ENCODE data around the gene SLAMF6. TPM values are rescaled to one million over a fixed set of nuclear protein-coding genes. Genes with fewer than 3 reads are reported as not detected.

SLAMF6 gene
- total and polyA plus RNA-seq, 4 donors = 0.76 to 1.2 (median 0.92) TPM

DNA sequence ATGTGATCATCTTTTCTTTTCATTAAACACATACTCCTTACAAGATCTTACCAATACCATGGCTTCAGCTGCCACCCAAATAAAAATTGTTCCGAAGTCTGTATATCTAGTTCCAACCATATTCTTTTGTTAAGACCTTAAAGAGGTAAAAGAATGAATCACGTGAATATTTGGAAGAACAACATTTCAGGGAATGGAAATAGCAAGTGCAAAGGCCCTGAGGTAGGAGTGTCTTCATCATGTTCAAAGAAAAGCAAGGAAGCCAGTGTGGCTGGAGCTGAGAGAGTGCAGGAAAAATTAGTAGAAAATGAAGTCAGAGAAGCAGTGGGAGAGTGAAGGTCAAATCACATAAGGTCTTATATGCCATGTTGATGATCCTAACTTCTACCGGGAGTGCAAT lies 50.9 kb downstream of the SLAMF6 start:
- TF ChIP-seq HNF4G (IDR thresholded peaks at IDR 0.05) = no peak
- no peak overlapping the region for H3K4me3 ChIP-seq (ENCODE audit: low read depth in 1 of 3, low read length in 3 of 3)
- H3K4me1 ChIP-seq (ENCODE audit: control insufficient read depth in 4 of 4, insufficient read depth in 4 of 4, low read length in 3 of 4) = no peaks in the 10 kb centered on the region
- no peak overlapping the region for H3K9ac ChIP-seq (ENCODE audit: low read depth in 1 of 2, low read length in 2 of 2)
- no peak for DNase-seq (ENCODE audit: low spot score)
- no peaks in the 10 kb centered on the region for H3K9me3 ChIP-seq (ENCODE audit: control insufficient read depth in 4 of 4, low read length in 3 of 4)
- no peaks in the 10 kb centered on the region for H3K27me3 ChIP-seq (ENCODE audit: control insufficient read depth in 4 of 4, insufficient read depth in 4 of 4, low read length in 3 of 4)
- no peaks in the 10 kb centered on the region for H3K36me3 ChIP-seq (ENCODE audit: control insufficient read depth in 4 of 4, insufficient read depth in 3 of 4, low read depth in 1 of 4, low read length in 3 of 4)
- no peak overlapping the region for H3K27ac ChIP-seq (ENCODE audit: low read depth in 1 of 2, low read length in 2 of 2)
- WGBS = 85% methylated on average over 3 of the region's 3 CpGs

DNA sequence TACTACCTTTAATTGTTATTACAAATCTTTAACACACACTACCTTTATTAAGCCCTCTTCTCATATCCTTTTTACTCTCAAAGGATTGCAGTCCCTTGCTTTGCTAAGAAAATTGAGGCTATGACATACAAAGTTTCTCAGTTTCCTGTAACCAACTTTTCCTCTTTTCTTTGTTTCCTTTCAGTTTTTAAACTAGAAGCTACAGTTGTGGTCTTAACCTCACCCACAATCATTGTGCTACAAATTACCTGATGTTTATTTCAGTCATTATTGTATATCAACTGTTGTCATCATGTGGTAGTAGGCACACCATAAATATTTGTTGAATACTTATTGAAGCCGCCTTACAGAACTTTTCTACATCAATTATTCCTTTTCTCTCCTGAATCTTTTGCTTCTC lies 51.8 kb downstream of the SLAMF6 start:
- H3K27me3 ChIP-seq (ENCODE audit: control insufficient read depth in 4 of 4, insufficient read depth in 4 of 4, low read length in 3 of 4) = no peaks in the 10 kb centered on the region
- TF ChIP-seq HNF4G (IDR thresholded peaks at IDR 0.05) (no peak), NR2F2 (IDR thresholded peaks at IDR 0.05) (no peak), HNF4A (conservative IDR thresholded peaks at IDR 0.05) (no peak), GABPA (IDR thresholded peaks at IDR 0.05 in 1 of 2, conservative IDR thresholded peaks at IDR 0.05 in 1 of 2) (no peak), RXRA (IDR thresholded peaks at IDR 0.05) (no peak), JUND (IDR thresholded peaks at IDR 0.05) (no peak), FOXA2 (IDR thresholded peaks at IDR 0.05) (no peak), EGR1 (IDR thresholded peaks at IDR 0.05; ENCODE audit: low read depth in 2 of 2) (no peak), FOXA1 (IDR thresholded peaks at IDR 0.05) (no peak), YY1 (IDR thresholded peaks at IDR 0.05) (no peak), SP1 (IDR thresholded peaks at IDR 0.05) (no peak), TAF1 (conservative IDR thresholded peaks at IDR 0.05) (no peak), RAD21 (IDR thresholded peaks at IDR 0.05) (no peak)
- TF ChIP-seq, protein P1, sequence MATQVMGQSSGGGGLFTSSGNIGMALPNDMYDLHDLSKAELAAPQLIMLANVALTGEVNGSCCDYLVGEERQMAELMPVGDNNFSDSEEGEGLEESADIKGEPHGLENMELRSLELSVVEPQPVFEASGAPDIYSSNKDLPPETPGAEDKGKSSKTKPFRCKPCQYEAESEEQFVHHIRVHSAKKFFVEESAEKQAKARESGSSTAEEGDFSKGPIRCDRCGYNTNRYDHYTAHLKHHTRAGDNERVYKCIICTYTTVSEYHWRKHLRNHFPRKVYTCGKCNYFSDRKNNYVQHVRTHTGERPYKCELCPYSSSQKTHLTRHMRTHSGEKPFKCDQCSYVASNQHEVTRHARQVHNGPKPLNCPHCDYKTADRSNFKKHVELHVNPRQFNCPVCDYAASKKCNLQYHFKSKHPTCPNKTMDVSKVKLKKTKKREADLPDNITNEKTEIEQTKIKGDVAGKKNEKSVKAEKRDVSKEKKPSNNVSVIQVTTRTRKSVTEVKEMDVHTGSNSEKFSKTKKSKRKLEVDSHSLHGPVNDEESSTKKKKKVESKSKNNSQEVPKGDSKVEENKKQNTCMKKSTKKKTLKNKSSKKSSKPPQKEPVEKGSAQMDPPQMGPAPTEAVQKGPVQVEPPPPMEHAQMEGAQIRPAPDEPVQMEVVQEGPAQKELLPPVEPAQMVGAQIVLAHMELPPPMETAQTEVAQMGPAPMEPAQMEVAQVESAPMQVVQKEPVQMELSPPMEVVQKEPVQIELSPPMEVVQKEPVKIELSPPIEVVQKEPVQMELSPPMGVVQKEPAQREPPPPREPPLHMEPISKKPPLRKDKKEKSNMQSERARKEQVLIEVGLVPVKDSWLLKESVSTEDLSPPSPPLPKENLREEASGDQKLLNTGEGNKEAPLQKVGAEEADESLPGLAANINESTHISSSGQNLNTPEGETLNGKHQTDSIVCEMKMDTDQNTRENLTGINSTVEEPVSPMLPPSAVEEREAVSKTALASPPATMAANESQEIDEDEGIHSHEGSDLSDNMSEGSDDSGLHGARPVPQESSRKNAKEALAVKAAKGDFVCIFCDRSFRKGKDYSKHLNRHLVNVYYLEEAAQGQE (IDR thresholded peaks at IDR 0.05) = no peak
- TF ChIP-seq, protein P2, sequence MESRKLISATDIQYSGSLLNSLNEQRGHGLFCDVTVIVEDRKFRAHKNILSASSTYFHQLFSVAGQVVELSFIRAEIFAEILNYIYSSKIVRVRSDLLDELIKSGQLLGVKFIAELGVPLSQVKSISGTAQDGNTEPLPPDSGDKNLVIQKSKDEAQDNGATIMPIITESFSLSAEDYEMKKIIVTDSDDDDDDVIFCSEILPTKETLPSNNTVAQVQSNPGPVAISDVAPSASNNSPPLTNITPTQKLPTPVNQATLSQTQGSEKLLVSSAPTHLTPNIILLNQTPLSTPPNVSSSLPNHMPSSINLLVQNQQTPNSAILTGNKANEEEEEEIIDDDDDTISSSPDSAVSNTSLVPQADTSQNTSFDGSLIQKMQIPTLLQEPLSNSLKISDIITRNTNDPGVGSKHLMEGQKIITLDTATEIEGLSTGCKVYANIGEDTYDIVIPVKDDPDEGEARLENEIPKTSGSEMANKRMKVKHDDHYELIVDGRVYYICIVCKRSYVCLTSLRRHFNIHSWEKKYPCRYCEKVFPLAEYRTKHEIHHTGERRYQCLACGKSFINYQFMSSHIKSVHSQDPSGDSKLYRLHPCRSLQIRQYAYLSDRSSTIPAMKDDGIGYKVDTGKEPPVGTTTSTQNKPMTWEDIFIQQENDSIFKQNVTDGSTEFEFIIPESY (IDR thresholded peaks at IDR 0.05) = no peak
- TF ChIP-seq, protein P3, sequence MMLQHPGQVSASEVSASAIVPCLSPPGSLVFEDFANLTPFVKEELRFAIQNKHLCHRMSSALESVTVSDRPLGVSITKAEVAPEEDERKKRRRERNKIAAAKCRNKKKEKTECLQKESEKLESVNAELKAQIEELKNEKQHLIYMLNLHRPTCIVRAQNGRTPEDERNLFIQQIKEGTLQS (IDR thresholded peaks at IDR 0.05) = no peak
- TF ChIP-seq, protein P4, sequence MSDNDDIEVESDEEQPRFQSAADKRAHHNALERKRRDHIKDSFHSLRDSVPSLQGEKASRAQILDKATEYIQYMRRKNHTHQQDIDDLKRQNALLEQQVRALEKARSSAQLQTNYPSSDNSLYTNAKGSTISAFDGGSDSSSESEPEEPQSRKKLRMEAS (IDR thresholded peaks at IDR 0.05) = no peak
- TF ChIP-seq, protein P5, sequence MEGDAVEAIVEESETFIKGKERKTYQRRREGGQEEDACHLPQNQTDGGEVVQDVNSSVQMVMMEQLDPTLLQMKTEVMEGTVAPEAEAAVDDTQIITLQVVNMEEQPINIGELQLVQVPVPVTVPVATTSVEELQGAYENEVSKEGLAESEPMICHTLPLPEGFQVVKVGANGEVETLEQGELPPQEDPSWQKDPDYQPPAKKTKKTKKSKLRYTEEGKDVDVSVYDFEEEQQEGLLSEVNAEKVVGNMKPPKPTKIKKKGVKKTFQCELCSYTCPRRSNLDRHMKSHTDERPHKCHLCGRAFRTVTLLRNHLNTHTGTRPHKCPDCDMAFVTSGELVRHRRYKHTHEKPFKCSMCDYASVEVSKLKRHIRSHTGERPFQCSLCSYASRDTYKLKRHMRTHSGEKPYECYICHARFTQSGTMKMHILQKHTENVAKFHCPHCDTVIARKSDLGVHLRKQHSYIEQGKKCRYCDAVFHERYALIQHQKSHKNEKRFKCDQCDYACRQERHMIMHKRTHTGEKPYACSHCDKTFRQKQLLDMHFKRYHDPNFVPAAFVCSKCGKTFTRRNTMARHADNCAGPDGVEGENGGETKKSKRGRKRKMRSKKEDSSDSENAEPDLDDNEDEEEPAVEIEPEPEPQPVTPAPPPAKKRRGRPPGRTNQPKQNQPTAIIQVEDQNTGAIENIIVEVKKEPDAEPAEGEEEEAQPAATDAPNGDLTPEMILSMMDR (IDR thresholded peaks at IDR 0.05; ENCODE audit: low read depth, low read length, missing input control) = no peak
- DNase-seq (ENCODE audit: low spot score) = no peak
- no peaks in the 10 kb centered on the region for H3K9me3 ChIP-seq (ENCODE audit: control insufficient read depth in 4 of 4, low read length in 3 of 4)
- no peaks in the 10 kb centered on the region for H3K36me3 ChIP-seq (ENCODE audit: control insufficient read depth in 4 of 4, insufficient read depth in 3 of 4, low read depth in 1 of 4, low read length in 3 of 4)
- H3K9ac ChIP-seq (ENCODE audit: low read depth in 1 of 2, low read length in 2 of 2) = no peak overlapping the region
- 97% methylated on average over 1 of the region's 1 CpG for WGBS
- H3K4me1 ChIP-seq (ENCODE audit: control insufficient read depth in 4 of 4, insufficient read depth in 4 of 4, low read length in 3 of 4) = no peaks in the 10 kb centered on the region
- no peak overlapping the region for H3K4me3 ChIP-seq (ENCODE audit: low read depth in 1 of 3, low read length in 3 of 3)
- no peak overlapping the region for H3K27ac ChIP-seq (ENCODE audit: low read depth in 1 of 2, low read length in 2 of 2)

Data from liver (tissue), 9 donors.